GM15510 (cell line): Measurements from ENCODE around the gene GJC2.

Experiments
- POLR2A ChIP-seq: IDR thresholded peaks from 3 replicates; pipeline ENCODE4 v1.6.1; 2011; ENCODE audit warnings: borderline replicate concordance; ENCODE audit not compliant: insufficient read length; ENCODE audit errors: extremely low read depth

Gene GJC2

GRCh38 chr1:228177721-228178710 lies 28.3 kb downstream of the GJC2 start:
- TF ChIP-seq POLR2A, result no peak

GRCh38 chr1:228178737-228179684 lies 29.3 kb downstream of the GJC2 start:
- TF ChIP-seq POLR2A, result no peak

- TF ChIP-seq POLR2A, result no peak
Measured at GRCh38 chr1:228180271-228180958, 30.7 kb downstream of the GJC2 start.

- no peak for TF ChIP-seq POLR2A
Measured at GRCh38 chr1:228180959-228181644, 31.4 kb downstream of the GJC2 start.

- TF ChIP-seq POLR2A, result no peak
Measured at GRCh38 chr1:228181645-228182034, 31.9 kb downstream of the GJC2 start.

GRCh38 chr1:228182296-228183030 lies 32.7 kb downstream of the GJC2 start:
- TF ChIP-seq POLR2A, result no peak

GRCh38 chr1:228184152-228184551 lies 34.4 kb downstream of the GJC2 start:
- TF ChIP-seq POLR2A, result no peak

GRCh38 chr1:228185641-228185965 lies 35.9 kb downstream of the GJC2 start:
- no peak for TF ChIP-seq POLR2A

- no peak for TF ChIP-seq POLR2A
Measured at GRCh38 chr1:228190182-228190581, 40.5 kb downstream of the GJC2 start.

- no peak for TF ChIP-seq POLR2A
Measured at GRCh38 chr1:228190778-228191177, 41.0 kb downstream of the GJC2 start.

- no peak for TF ChIP-seq POLR2A
Measured at GRCh38 chr1:228194436-228194835, 44.7 kb downstream of the GJC2 start.

- TF ChIP-seq POLR2A, result no peak
Measured at GRCh38 chr1:228194921-228195812, 45.4 kb downstream of the GJC2 start.
